GM12878 (cell line): ENCODE results near the gene NAMPT. TPM values are rescaled to one million over a fixed set of nuclear protein-coding genes. Genes with fewer than 3 reads are reported as not detected.

ENCODE experiments used
- ATAC-seq: fragments of 200-7000 bp; cut with Tn5 transposase; 3 replicates; pipeline ENCODE4 v1.9.1; 2020; ENCODE audit warnings: mild to moderate bottlenecking, moderate library complexity
- BruUV-seq: library from RNA; stranded (reverse); fragments of 400-500 nt; replicated peaks from 2 replicates; lab custom pipeline; 2021; lab: Mats Ljungman, UMichigan
- CTCF ChIA-PET: fragments of 300-600 bp; sonication (Branson Sonifier 250); formaldehyde crosslinking; extraction: SDS; loops from one replicate; lab custom pipeline; 2021; ENCODE audit warnings: inconsistent platforms; lab: Yijun Ruan, JAX
- POLR2A ChIA-PET: fragments of 350-600 bp; formaldehyde crosslinking; extraction: SDS; loops from one replicate; lab custom pipeline; 2021; ENCODE audit warnings: inconsistent platforms; lab: Charles Lee
- RAD21 ChIA-PET: fragments of 300-600 bp; sonication (Branson Sonifier 250); formaldehyde crosslinking; loops from one replicate; lab custom pipeline; 2023; ENCODE audit warnings: antibody characterized with exemption; ENCODE audit not compliant: unreplicated experiment; lab: Charles Lee
- SMC1A ChIA-PET: fragments of 300-600 bp; sonication (Branson Sonifier 250); formaldehyde crosslinking; loops from one replicate; lab custom pipeline; 2023; ENCODE audit not compliant: unreplicated experiment, uncharacterized antibody; lab: Charles Lee
- DNase-seq: peaks from one replicate; pipeline ENCODE4 v3.0.0-alpha.2; 2011; ENCODE audit warnings: low read depth, low spot score
- FAIRE-seq: peaks from 3 replicates; lab custom pipeline; 2011; peaks lifted over from hg19 to GRCh38; lab: Jason Lieb, UNC
- H2AFZ ChIP-seq: 2 replicates; pipeline ENCODE4 v1.6.0; 2011; ENCODE audit warnings: low read depth, low read length, control low read depth; ENCODE audit not compliant: control insufficient read depth
- H3K27ac ChIP-seq: 2 replicates; pipeline ENCODE4 v1.5.1; 2011; ENCODE audit warnings: control low read depth; ENCODE audit not compliant: control insufficient read depth, insufficient read depth
- H3K27me3 ChIP-seq, 2 experiments: replicated peaks in 1 of 2; 2 replicates each; pipeline versions ENCODE4 v1.6.0 to v1.6.1; 2011; ENCODE audit warnings: low read length in 1 of 2; ENCODE audit not compliant: control insufficient read depth in 2 of 2, insufficient read depth in 2 of 2
- H3K36me3 ChIP-seq, 2 experiments: 2 replicates each; pipeline ENCODE4 v1.5.1; 2011; ENCODE audit warnings: low read length in 1 of 2; ENCODE audit not compliant: control insufficient read depth in 2 of 2, insufficient read depth in 2 of 2
- H3K4me1 ChIP-seq: 2 replicates; pipeline ENCODE4 v1.6.1; 2011; ENCODE audit warnings: mild to moderate bottlenecking, low read length, moderate library complexity, mixed read lengths; ENCODE audit not compliant: control insufficient read depth, insufficient read depth
- H3K4me2 ChIP-seq: 2 replicates; pipeline ENCODE4 v1.6.0; 2011; ENCODE audit warnings: control low read depth; ENCODE audit not compliant: control insufficient read depth, insufficient read depth
- H3K4me3 ChIP-seq: fragments of 200-600 bp; sonication (generic); 2 replicates; pipeline ENCODE4 v1.5.1; 2016
- H3K79me2 ChIP-seq: 2 replicates; pipeline ENCODE4 v1.6.0; 2011; ENCODE audit warnings: low read length; ENCODE audit not compliant: control insufficient read depth, insufficient read depth
- H3K9ac ChIP-seq: 2 replicates; pipeline ENCODE4 v1.8.0; 2011; ENCODE audit warnings: low read length, control low read depth, mixed read lengths; ENCODE audit not compliant: control insufficient read depth, insufficient read depth
- H3K9me3 ChIP-seq: replicated peaks from 3 replicates; pipeline ENCODE4 v1.5.1; 2011; ENCODE audit warnings: mild to moderate bottlenecking, low read length; ENCODE audit not compliant: control insufficient read depth, insufficient read depth
- H4K20me1 ChIP-seq: 2 replicates; pipeline ENCODE4 v1.6.0; 2011; ENCODE audit not compliant: control insufficient read depth, insufficient read depth
- CBX5 ChIP-seq: sonication (generic); IDR thresholded peaks from 2 replicates; pipeline ENCODE4 v1.6.1; 2016; ENCODE audit warnings: low read depth, moderate library complexity, mild to moderate bottlenecking, inconsistent platforms
- HDAC2 ChIP-seq: fragments of 200-600 bp; sonication (generic); IDR thresholded peaks from 2 replicates; pipeline ENCODE4 v1.6.1; 2017
- IKZF1 ChIP-seq: fragments of 450-650 bp; conservative IDR thresholded peaks from 2 replicates; pipeline ENCODE4 v1.6.1; 2017; ENCODE audit warnings: antibody characterized with exemption, mild to moderate bottlenecking
- JUND ChIP-seq: IDR thresholded peaks from 2 replicates; pipeline ENCODE4 v1.6.1; 2012; ENCODE audit warnings: low read depth, mild to moderate bottlenecking, low read length, improper control_type of control experiment, moderate library complexity
- MTA2 ChIP-seq: fragments of 450-650 bp; IDR thresholded peaks from 2 replicates; pipeline ENCODE4 v1.6.1; 2016; ENCODE audit warnings: low read depth, mild to moderate bottlenecking, moderate library complexity
- RELA ChIP-seq: fragments of 450-650 bp; IDR thresholded peaks from 2 replicates; pipeline ENCODE4 v1.8.0; 2014; ENCODE audit warnings: borderline replicate concordance; ENCODE audit not compliant: partially characterized antibody
- SIX5 ChIP-seq: IDR thresholded peaks from 2 replicates; pipeline ENCODE4 v1.6.1; 2011; ENCODE audit warnings: mild to moderate bottlenecking, low read depth, low read length, moderate library complexity; ENCODE audit not compliant: severe bottlenecking
- TAF1 ChIP-seq: IDR thresholded peaks from 2 replicates; pipeline ENCODE4 v1.6.1; 2011; ENCODE audit warnings: mild to moderate bottlenecking, low read depth, low read length, borderline replicate concordance
- ZNF217 ChIP-seq: fragments of 450-650 bp; IDR thresholded peaks from 2 replicates; pipeline ENCODE4 v1.6.1; 2017; ENCODE audit warnings: antibody characterized with exemption, mild to moderate bottlenecking
- ZNF622 ChIP-seq: fragments of 450-650 bp; IDR thresholded peaks from 2 replicates; pipeline ENCODE4 v1.6.1; 2017; ENCODE audit warnings: mild to moderate bottlenecking, inconsistent platforms
- WGBS: methylation state at CpG from one replicate; pipeline ENCODE4 v1.1.6; 2016; ENCODE audit warnings: low lambda C conversion rate; ENCODE audit not compliant: insufficient replicate concordance, insufficient coverage; ENCODE audit errors: missing lambda C conversion rate; 5-methylcytosine and 5-hydroxymethylcytosine counted together
- in situ Hi-C: fragments of 300-500 bp; cut with MboI; formaldehyde crosslinking; loops from 9 replicates; pipeline ENCODE4 v1.14.3; 2018; ENCODE audit warnings: mixed read lengths
- intact Hi-C: fragments of 100-400 bp; cut with micrococcal nuclease; formaldehyde crosslinking; loops from one replicate; pipeline ENCODE4 v1.14.2; 2022; ENCODE audit not compliant: unreplicated experiment
- polyA plus RNA-seq, 11 experiments: library from polyadenylated mRNA; depleted of rRNA in 4 of 11; unstranded in 6 of 11; stranded (reverse) in 5 of 11; fragments of >200 nt; fragmentation: Nextera tagmentation in 4 of 11; fragmentation: Illumina TruSeq in 1 of 11; extraction: Ambion mirVana in 4 of 11; extraction: Trizol in 1 of 11; gene quantifications; 1 replicate in 1 of 11; 2 replicates in 10 of 11; pipeline versions ENCODE4 v1.2.1 to v1.2.3, GENCODE V29; 2011 to 2016; ENCODE audit warnings: inconsistent platforms in 2 of 11, missing spikeins in 2 of 11, low read depth in 1 of 11
- total RNA-seq, 4 experiments: library from RNA; depleted of rRNA in 3 of 4; stranded (reverse); fragments of >200 nt in 3 of 4; fragmentation: Illumina TruSeq in 1 of 4; extraction: Trizol in 1 of 4; gene quantifications; 2 replicates each; pipeline versions ENCODE4 v1.2.1 to v1.2.3, GENCODE V29; 2013 to 2021
- TF ChIP-seq, protein P1 (sequence below): fragments of 450-650 bp; IDR thresholded peaks from 2 replicates; pipeline ENCODE4 v1.6.1; 2017; ENCODE audit warnings: mild to moderate bottlenecking, moderate library complexity
- TF ChIP-seq, protein P2 (sequence below): IDR thresholded peaks from 2 replicates; pipeline ENCODE4 v1.6.1; 2011; ENCODE audit warnings: mild to moderate bottlenecking, low read depth, low read length, moderate library complexity; ENCODE audit not compliant: insufficient replicate concordance
- TF ChIP-seq, protein P3 (sequence below): fragments of 150-350 bp; IDR thresholded peaks from 2 replicates; pipeline ENCODE4 v1.6.1; 2014; ENCODE audit warnings: mild to moderate bottlenecking, low read depth, low read length
- TF ChIP-seq, protein P4 (sequence below): IDR thresholded peaks from 2 replicates; pipeline ENCODE4 v1.6.1; 2012; ENCODE audit warnings: mild to moderate bottlenecking, low read depth, low read length

Gene NAMPT
- total and polyA plus RNA-seq, 10 of the 15 experiments (the other 5 are each of a cell fraction or from before 2014, with no cell fraction given), result 28.3 to 173 (median 75.0) TPM

DNA sequence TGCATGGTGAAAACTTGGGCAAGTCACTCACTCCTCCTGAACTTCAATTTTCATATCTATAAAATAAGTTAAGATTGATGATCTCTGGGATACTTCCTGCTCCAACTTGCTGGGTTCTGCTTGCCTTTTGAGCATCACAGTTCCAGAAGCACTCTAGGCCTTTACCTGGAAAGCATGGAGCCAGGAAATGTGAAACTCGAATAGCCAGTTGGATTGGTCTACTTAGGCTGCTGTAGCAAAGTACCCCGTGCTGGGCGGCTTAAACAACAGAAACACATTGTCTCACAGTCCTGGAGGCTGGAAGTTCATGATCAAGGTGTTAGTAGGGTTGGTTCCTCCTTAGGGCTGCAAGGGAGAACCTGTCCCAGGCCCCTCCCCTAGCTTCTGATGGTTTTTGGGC lies 64.5 kb downstream of the NAMPT start:
- Histone ChIP-seq H3K4me3 (no peak overlapping the region), H3K4me1 (no peaks in the 10 kb centered on the region), H3K27me3 (no peaks in the 10 kb centered on the region), H3K9me3 (no peaks in the 10 kb centered on the region; the same call in 2 of the 3 replicates), H3K9ac (no peak overlapping the region), H3K79me2 (no peaks in the 10 kb centered on the region), H3K27ac (no peak overlapping the region), H4K20me1 (no peaks in the 10 kb centered on the region), H3K4me2 (no peak overlapping the region), H3K36me3 (no peaks in the 10 kb centered on the region), H2AFZ (no peak overlapping the region)
- ATAC-seq (no peak), FAIRE-seq (no peak), DNase-seq (no peak)
- ChIA-PET RAD21 (no interaction called here), CTCF (interaction anchor here (0.9 kb wide), 1 partner anchor 10 kb away, joined by 3 read pairs; no protein-coding TSS in a partner anchor), SMC1A (interaction anchor here (0.8 to 1.0 kb wide), 2 partner anchors 28 to 41 kb away, joined by 4 to 5 read pairs; no protein-coding TSS in a partner anchor), POLR2A (interaction anchor here (0.6 kb wide), 1 partner anchor 109 kb away, joined by 4 read pairs; the partner anchor contains the start of gene SYPL1)
- intact Hi-C loops (no loop called here), in situ Hi-C loops (no loop called here)
- WGBS, result 69% methylated on average over 3 of the region's 3 CpGs
- no TSS peak for BruUV-seq
- TF ChIP-seq SIX5 (no peak), IKZF1 (no peak), RELA (no peak), ZNF622 (no peak), MTA2 (no peak), HDAC2 (no peak), JUND (no peak), CBX5 (no peak), TAF1 (no peak), ZNF217 (no peak)
- TF ChIP-seq, protein P1, sequence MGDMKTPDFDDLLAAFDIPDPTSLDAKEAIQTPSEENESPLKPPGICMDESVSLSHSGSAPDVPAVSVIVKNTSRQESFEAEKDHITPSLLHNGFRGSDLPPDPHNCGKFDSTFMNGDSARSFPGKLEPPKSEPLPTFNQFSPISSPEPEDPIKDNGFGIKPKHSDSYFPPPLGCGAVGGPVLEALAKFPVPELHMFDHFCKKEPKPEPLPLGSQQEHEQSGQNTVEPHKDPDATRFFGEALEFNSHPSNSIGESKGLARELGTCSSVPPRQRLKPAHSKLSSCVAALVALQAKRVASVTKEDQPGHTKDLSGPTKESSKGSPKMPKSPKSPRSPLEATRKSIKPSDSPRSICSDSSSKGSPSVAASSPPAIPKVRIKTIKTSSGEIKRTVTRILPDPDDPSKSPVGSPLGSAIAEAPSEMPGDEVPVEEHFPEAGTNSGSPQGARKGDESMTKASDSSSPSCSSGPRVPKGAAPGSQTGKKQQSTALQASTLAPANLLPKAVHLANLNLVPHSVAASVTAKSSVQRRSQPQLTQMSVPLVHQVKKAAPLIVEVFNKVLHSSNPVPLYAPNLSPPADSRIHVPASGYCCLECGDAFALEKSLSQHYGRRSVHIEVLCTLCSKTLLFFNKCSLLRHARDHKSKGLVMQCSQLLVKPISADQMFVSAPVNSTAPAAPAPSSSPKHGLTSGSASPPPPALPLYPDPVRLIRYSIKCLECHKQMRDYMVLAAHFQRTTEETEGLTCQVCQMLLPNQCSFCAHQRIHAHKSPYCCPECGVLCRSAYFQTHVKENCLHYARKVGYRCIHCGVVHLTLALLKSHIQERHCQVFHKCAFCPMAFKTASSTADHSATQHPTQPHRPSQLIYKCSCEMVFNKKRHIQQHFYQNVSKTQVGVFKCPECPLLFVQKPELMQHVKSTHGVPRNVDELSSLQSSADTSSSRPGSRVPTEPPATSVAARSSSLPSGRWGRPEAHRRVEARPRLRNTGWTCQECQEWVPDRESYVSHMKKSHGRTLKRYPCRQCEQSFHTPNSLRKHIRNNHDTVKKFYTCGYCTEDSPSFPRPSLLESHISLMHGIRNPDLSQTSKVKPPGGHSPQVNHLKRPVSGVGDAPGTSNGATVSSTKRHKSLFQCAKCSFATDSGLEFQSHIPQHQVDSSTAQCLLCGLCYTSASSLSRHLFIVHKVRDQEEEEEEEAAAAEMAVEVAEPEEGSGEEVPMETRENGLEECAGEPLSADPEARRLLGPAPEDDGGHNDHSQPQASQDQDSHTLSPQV, result no peak
- TF ChIP-seq, protein P2, sequence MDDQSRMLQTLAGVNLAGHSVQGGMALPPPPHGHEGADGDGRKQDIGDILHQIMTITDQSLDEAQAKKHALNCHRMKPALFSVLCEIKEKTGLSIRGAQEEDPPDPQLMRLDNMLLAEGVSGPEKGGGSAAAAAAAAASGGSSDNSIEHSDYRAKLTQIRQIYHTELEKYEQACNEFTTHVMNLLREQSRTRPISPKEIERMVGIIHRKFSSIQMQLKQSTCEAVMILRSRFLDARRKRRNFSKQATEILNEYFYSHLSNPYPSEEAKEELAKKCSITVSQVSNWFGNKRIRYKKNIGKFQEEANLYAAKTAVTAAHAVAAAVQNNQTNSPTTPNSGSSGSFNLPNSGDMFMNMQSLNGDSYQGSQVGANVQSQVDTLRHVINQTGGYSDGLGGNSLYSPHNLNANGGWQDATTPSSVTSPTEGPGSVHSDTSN, result no peak
- TF ChIP-seq, protein P3, sequence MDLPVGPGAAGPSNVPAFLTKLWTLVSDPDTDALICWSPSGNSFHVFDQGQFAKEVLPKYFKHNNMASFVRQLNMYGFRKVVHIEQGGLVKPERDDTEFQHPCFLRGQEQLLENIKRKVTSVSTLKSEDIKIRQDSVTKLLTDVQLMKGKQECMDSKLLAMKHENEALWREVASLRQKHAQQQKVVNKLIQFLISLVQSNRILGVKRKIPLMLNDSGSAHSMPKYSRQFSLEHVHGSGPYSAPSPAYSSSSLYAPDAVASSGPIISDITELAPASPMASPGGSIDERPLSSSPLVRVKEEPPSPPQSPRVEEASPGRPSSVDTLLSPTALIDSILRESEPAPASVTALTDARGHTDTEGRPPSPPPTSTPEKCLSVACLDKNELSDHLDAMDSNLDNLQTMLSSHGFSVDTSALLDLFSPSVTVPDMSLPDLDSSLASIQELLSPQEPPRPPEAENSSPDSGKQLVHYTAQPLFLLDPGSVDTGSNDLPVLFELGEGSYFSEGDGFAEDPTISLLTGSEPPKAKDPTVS, result no peak
- TF ChIP-seq, protein P4, sequence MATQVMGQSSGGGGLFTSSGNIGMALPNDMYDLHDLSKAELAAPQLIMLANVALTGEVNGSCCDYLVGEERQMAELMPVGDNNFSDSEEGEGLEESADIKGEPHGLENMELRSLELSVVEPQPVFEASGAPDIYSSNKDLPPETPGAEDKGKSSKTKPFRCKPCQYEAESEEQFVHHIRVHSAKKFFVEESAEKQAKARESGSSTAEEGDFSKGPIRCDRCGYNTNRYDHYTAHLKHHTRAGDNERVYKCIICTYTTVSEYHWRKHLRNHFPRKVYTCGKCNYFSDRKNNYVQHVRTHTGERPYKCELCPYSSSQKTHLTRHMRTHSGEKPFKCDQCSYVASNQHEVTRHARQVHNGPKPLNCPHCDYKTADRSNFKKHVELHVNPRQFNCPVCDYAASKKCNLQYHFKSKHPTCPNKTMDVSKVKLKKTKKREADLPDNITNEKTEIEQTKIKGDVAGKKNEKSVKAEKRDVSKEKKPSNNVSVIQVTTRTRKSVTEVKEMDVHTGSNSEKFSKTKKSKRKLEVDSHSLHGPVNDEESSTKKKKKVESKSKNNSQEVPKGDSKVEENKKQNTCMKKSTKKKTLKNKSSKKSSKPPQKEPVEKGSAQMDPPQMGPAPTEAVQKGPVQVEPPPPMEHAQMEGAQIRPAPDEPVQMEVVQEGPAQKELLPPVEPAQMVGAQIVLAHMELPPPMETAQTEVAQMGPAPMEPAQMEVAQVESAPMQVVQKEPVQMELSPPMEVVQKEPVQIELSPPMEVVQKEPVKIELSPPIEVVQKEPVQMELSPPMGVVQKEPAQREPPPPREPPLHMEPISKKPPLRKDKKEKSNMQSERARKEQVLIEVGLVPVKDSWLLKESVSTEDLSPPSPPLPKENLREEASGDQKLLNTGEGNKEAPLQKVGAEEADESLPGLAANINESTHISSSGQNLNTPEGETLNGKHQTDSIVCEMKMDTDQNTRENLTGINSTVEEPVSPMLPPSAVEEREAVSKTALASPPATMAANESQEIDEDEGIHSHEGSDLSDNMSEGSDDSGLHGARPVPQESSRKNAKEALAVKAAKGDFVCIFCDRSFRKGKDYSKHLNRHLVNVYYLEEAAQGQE, result no peak
